ENCODE measurements around the gene CHMP4A. TPM values are rescaled to one million over a fixed set of nuclear protein-coding genes. Genes with fewer than 3 reads are reported as not detected.
A peak's percentile ranks its signal among the peaks of the same experiment; 100 is the strongest.

CHMP4A gene
- total and polyA plus RNA-seq, 9 of the 15 experiments (the other 6 are each of a cell fraction or from before 2014, with no cell fraction given), result 28.8 to 104 (median 52.7) TPM

GRCh38 chr14:24255931-24256711 is 42.8 kb upstream of the CHMP4A start (continued):
- TF ChIP-seq AFF1 (IDR thresholded peaks at IDR 0.05; ENCODE audit: low read depth in 1 of 2, partially characterized antibody in 2 of 2) (no peak), PTBP1 (IDR thresholded peaks at IDR 0.05; ENCODE audit: low read depth, low read length) (0 out of 2 replicates have a peak, but pooled peaks have one; percentile 36), ZBTB43 (CRISPR knock-in tag; IDR thresholded peaks at IDR 0.05) (no peak), MTA3 (IDR thresholded peaks at IDR 0.05; ENCODE audit: borderline replicate concordance) (0 out of 2 replicates have a peak, but pooled peaks have one; percentile 43), EP400 (IDR thresholded peaks at IDR 0.05) (no peak; the same call in 1 of the 2 replicates), RB1 (IDR thresholded peaks at IDR 0.05; ENCODE audit: low read depth) (no peak), ZNF407 (IDR thresholded peaks at IDR 0.05; ENCODE audit: low read depth) (no peak), ZFP1 (CRISPR knock-in tag; IDR thresholded peaks at IDR 0.05) (no peak), ESRRA (IDR thresholded peaks at IDR 0.05; ENCODE audit: borderline replicate concordance, low read depth) (0 out of 2 replicates have a peak, but pooled peaks have one; percentile 38), CBFA2T2 (conservative IDR thresholded peaks at IDR 0.05) (peak; percentile 97)

Measured in K562 (cell line).